RWPE1 (cell line): ENCODE results near the gene VAT1L.

Source experiments
- CTCF ChIA-PET: fragments of 350-600 bp; sonication (Branson Sonifier 250); formaldehyde crosslinking; extraction: SDS; loops from one replicate; lab custom pipeline; 2021; lab: Yijun Ruan, JAX
- POLR2A ChIA-PET: fragments of 400-600 bp; formaldehyde crosslinking; extraction: SDS; loops from one replicate; lab custom pipeline; 2020; ENCODE audit warnings: antibody characterized with exemption; ENCODE audit not compliant: low non-redundant PET; lab: Yijun Ruan, JAX
- DNase-seq: peaks from one replicate; pipeline ENCODE4 v3.0.0; 2012; ENCODE audit warnings: low spot score
- H3K27ac ChIP-seq: fragments of 450-650 bp; 2 replicates; pipeline ENCODE4 v1.5.1; 2017
- TF ChIP-seq, protein P1 (sequence below): fragments of 450-650 bp; conservative IDR thresholded peaks from 2 replicates; pipeline ENCODE4 v1.5.1; 2017; ENCODE audit warnings: low read depth, mild to moderate bottlenecking

The VAT1L gene

DNA sequence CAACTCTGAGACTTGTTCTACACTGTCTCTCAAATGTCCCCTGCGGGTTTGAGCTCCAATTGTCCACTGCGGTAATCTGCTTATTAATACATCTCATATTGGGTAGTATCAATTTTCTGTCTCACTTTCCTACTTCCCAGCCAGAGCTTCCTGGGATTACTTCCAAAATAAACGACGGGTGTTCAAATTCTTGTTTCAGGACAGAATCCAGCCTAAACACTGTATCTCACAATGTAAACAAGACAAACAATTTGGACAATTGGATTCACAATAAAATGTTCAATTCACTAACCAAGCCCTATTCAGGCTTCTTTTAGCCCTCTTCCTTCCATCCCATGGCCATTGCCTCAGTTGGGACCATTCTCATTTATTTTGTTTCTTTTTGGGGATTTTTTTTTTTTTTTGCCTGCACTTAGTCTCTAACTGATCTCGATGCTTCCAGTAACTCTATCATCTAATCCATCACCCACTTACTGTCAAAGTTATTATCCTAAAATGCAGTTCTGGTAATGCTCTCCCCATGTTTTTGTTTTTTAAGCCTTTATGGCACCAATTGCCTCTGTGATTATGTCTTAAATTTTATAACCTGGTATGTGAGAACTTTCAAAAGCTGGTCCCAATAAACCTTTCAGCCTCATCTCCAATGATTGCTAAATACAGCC lies 2.0 kb upstream of the VAT1L start:
- ChIA-PET CTCF (no interaction called here), POLR2A (no interaction called here)

DNA sequence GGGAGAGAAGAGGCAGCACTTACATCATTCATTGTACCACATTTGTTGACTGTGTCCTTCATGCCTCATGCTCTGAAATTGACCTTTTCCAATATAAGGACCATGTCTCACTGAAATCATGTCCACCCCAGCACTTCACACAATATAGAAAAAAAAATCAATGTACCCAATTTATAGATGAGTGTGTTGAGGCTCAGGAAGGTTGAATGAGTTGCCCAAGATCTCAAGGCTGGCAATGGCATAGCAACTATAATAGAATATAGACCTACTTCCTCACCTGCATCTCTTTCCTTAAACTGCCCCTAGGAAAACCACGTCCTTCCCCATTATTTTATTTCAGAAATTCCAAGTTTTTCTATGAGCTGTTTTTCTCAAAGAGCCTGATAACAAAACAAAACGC lies 912 bp upstream of the VAT1L start:
- no peak for DNase-seq
- ChIA-PET POLR2A (no interaction called here), CTCF (no interaction called here)
- TF ChIP-seq, protein P1, sequence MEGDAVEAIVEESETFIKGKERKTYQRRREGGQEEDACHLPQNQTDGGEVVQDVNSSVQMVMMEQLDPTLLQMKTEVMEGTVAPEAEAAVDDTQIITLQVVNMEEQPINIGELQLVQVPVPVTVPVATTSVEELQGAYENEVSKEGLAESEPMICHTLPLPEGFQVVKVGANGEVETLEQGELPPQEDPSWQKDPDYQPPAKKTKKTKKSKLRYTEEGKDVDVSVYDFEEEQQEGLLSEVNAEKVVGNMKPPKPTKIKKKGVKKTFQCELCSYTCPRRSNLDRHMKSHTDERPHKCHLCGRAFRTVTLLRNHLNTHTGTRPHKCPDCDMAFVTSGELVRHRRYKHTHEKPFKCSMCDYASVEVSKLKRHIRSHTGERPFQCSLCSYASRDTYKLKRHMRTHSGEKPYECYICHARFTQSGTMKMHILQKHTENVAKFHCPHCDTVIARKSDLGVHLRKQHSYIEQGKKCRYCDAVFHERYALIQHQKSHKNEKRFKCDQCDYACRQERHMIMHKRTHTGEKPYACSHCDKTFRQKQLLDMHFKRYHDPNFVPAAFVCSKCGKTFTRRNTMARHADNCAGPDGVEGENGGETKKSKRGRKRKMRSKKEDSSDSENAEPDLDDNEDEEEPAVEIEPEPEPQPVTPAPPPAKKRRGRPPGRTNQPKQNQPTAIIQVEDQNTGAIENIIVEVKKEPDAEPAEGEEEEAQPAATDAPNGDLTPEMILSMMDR, result no peak
- H3K27ac ChIP-seq, result no peak overlapping the region

More for the DNA sequence above, 2.0 kb upstream of the VAT1L start:
- no peak overlapping the region for H3K27ac ChIP-seq
- DNase-seq, result no peak
- TF ChIP-seq, protein P1, result no peak

DNA sequence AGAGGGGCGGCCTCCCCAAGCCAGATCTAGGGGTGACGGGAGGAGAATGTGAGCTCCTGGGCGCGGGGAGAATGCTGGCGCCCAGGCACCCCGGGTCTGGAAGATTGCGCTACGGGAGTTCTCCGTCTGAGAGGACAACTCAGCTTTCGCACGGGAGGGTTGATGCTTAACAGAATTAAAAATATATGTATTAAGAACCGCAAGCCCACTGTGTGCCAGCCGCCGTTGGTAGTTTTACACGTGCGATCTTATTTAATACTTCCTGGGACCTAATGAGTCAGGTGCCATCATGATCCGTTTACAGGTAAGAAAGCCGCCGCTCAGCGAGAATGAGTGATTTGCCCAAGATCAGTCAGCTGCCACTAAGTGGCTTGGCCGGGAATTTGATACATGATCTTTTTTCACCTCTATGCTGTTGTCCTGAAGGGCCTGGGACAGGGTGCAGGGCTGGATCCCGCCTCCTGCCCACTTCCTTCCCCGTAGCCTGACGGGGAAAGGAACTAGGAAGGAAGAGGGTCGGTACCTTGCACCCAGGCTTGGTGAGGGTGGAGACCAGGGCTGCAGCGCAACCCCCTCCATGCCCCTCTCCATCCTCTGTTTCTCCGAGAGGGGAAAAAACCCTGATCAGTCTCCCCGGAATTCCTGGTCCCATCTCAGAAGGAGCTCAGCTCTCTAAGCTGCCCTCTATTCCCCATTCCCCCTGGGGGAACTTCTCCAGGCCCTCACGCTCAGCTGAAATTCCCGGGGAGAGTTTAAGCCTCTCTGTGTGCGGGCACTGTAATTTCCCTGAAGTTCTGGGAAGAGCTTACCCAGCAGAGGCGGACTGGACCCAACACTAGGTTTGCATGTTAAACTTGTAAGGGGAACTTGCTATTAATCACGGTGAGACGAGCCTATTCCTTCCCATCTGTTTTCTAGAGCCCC lies 983 bp downstream of the VAT1L start:
- no peak overlapping the region for H3K27ac ChIP-seq
- POLR2A ChIA-PET, result no interaction called here
- DNase-seq, result no peak
- CTCF ChIA-PET, result interaction anchor here (0.6 kb wide), 2 partner anchors 24 to 131 kb away, joined by 3 to 4 read pairs; no protein-coding TSS in a partner anchor
- TF ChIP-seq, protein P1, result no peak

DNA sequence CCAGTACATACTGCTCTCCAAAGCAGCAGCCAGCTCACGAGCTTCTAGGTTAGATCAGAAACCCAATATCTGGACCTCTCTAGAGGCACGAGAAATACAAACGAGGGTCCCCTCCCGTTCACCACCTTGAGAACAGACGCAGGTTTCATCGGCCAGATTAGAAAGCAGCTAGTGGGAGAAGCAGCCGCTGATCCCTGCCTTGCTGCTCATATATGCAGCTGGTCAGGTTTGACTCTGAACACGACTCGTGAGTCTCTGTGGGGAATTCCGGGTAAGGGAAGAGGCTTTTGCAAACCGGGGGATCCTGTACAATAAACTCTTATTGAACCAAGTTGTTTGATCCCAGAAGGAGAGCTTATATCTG lies 1.6 kb downstream of the VAT1L start:
- TF ChIP-seq, protein P1, result no peak
- ChIA-PET CTCF (no interaction called here), POLR2A (no interaction called here)
- DNase-seq, result no peak
- H3K27ac ChIP-seq, result no peak overlapping the region

DNA sequence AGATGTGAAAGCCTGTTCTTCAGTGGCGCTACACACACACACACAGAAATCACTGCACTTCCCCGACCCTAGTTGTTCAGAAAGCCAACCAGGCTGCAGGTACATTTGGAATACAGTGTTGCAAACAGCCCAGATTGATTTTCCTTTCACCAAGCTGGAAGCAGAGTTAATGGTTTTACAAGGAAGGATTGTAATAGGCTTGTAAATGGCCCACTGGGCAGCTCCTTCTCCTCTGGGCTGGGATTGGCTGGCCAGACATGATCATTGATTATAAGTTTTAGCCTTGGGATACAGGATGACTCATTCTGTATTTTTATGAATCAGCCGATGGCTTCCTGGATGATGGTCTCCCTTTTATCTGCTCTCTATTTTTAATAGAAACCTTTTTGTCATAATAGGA lies 2.5 kb downstream of the VAT1L start:
- no peak for DNase-seq
- TF ChIP-seq, protein P1, result no peak
- ChIA-PET CTCF (no interaction called here), POLR2A (no interaction called here)
- H3K27ac ChIP-seq, result no peak overlapping the region

DNA sequence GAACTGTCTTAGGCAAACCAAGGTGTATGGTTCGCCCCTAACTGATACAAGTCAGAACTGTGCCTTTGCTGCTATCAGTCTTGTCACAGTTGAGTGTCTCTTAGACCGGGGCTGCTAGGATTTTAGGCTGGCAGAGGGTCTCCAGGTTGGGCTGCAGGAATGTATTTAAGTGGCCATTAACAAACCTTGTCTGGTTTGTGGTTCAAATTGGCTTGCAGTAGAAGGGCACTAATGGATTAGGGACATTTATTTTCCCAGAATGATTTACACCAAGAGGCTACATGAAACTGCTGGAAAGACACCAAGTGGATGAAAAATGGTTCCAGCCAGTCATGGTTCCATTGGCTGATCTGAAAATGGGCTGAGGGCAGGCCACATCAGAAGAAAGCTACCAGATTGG lies 5.1 kb downstream of the VAT1L start:
- H3K27ac ChIP-seq, result no peak overlapping the region
- POLR2A ChIA-PET, result no interaction called here
- TF ChIP-seq, protein P1, result no peak
- no peak for DNase-seq
- CTCF ChIA-PET, result no interaction called here
